RWPE2 (cell line): Measurements from ENCODE around the gene PPP1R1B.

ENCODE experiments used
- ATAC-seq: fragments of 200-7000 bp; cut with Tn5 transposase; 3 replicates; pipeline ENCODE4 v1.9.1; 2021; ENCODE audit warnings: low read depth
- DNase-seq: peaks from one replicate; pipeline ENCODE4 v3.0.0-alpha.2; 2020; ENCODE audit warnings: low spot score
- H3K27ac ChIP-seq: fragments of 450-650 bp; 2 replicates; pipeline ENCODE4 v1.5.1; 2017; ENCODE audit warnings: mild to moderate bottlenecking; ENCODE audit not compliant: poor library complexity, severe bottlenecking
- H3K27me3 ChIP-seq: fragments of 250-450 bp; sonication (Bioruptor Pico); 2 replicates; pipeline ENCODE4 v1.5.1; 2021; ENCODE audit warnings: mild to moderate bottlenecking, moderate library complexity; ENCODE audit not compliant: insufficient read depth, poor library complexity, severe bottlenecking
- H3K36me3 ChIP-seq: fragments of 250-450 bp; sonication (Bioruptor Pico); 2 replicates; pipeline ENCODE4 v1.5.1; 2020; ENCODE audit warnings: low read depth, mild to moderate bottlenecking, moderate library complexity
- H3K4me1 ChIP-seq: fragments of 250-450 bp; sonication (Bioruptor Pico); 2 replicates; pipeline ENCODE4 v1.5.1; 2021; ENCODE audit warnings: mild to moderate bottlenecking, moderate library complexity; ENCODE audit not compliant: insufficient read depth, poor library complexity, severe bottlenecking
- H3K4me3 ChIP-seq: fragments of 250-450 bp; sonication (Bioruptor Pico); 2 replicates; pipeline ENCODE4 v1.5.1; 2021; ENCODE audit warnings: mild to moderate bottlenecking, moderate library complexity; ENCODE audit not compliant: severe bottlenecking
- H3K9me3 ChIP-seq: fragments of 250-450 bp; sonication (Bioruptor Pico); 2 replicates; pipeline ENCODE4 v1.5.1; 2021; ENCODE audit warnings: mild to moderate bottlenecking, moderate library complexity; ENCODE audit not compliant: severe bottlenecking
- TF ChIP-seq, protein P1 (sequence below): fragments of 450-650 bp; IDR thresholded peaks from one replicate; pipeline ENCODE4 v1.5.1; 2017; ENCODE audit warnings: mild to moderate bottlenecking, moderate library complexity; ENCODE audit not compliant: poor library complexity, severe bottlenecking

The PPP1R1B gene

DNA sequence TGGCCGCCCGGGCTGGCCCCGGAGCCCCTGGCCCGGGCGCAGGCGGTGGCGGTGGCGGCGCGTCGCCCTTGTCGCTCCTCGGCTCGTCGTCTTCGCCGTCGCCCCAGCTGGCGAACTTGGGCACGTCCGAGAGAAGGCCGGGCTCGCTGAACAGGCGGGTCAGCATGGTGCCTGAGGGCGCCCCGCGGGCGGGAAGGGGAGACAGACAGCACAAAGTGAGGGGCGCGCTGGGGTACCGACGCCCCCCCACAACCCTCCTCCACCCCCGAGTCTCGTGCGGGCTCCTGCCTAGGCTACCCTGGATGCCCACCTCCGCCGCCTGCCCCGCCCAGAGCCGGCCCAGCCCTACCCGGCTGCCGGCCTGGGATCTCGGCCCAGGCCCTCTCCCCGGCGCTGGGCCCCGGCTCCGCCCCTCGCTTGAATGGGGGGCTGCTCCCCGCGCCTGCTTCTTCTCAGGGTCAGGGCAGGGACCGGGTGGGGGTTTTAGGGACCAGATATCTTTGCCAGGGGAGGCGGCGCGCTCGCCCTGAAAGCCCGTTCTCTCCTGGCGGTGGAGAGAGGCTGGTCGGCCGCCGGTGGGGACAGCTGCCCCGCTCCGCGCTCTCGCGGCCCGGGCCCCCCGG, 20.2 kb upstream of the PPP1R1B start:
- Histone ChIP-seq H3K27ac (no peak overlapping the region), H3K9me3 (no peaks in the 10 kb centered on the region), H3K27me3 (peaks cover 80% of the 10 kb centered on the region), H3K36me3 (no peaks in the 10 kb centered on the region), H3K4me1 (peaks cover 7% of the 10 kb centered on the region), H3K4me3 (peak overlapping the region; percentile 8)
- DNase-seq (no peak), ATAC-seq (peak; percentile 28; the same call in 1 of the 3 replicates)
- TF ChIP-seq, protein P1, sequence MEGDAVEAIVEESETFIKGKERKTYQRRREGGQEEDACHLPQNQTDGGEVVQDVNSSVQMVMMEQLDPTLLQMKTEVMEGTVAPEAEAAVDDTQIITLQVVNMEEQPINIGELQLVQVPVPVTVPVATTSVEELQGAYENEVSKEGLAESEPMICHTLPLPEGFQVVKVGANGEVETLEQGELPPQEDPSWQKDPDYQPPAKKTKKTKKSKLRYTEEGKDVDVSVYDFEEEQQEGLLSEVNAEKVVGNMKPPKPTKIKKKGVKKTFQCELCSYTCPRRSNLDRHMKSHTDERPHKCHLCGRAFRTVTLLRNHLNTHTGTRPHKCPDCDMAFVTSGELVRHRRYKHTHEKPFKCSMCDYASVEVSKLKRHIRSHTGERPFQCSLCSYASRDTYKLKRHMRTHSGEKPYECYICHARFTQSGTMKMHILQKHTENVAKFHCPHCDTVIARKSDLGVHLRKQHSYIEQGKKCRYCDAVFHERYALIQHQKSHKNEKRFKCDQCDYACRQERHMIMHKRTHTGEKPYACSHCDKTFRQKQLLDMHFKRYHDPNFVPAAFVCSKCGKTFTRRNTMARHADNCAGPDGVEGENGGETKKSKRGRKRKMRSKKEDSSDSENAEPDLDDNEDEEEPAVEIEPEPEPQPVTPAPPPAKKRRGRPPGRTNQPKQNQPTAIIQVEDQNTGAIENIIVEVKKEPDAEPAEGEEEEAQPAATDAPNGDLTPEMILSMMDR: no peak

DNA sequence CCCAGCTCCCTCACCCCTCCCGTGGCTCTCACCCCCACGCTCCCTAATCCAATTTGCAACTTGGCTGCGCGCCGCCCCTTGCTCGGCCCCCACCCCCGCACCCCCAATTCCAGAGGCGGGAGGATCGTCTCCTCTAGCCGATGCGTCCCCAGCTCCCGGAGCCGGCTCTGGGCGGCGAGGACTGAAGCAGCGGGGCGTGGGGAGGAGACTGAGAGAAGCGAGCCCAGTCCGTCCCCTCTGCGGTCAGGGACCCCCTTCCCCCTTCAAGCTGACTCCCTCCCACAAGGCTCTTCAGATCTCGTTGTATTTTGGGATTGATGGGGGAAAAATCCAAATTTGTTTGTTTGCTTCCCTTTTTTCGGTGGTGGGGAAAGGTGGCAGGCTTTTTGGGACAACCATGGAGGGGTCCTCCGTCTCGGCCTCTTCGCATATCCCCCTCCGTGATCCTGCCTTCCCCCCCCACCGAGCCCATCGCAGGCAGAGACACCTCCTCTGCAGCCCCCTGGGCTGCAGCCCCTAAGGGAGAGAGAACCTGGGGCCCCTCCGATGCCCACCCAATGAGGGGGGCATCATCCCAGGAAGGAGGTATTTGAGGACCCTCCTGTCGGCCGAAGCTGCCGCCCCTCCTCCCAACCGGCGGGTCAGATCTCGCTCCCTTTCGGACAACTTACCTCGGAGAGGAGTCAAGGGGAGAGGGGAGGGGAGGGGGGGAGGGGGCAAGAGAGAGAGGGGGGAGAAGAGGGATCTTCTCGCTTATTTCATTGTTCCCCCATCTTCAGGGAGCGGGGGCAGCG, 19.5 kb upstream of the PPP1R1B start:
- Histone ChIP-seq H3K9me3 (no peaks in the 10 kb centered on the region), H3K27ac (no peak overlapping the region), H3K4me3 (no peak overlapping the region), H3K4me1 (peaks cover 7% of the 10 kb centered on the region), H3K36me3 (no peaks in the 10 kb centered on the region), H3K27me3 (peaks cover 73% of the 10 kb centered on the region)
- TF ChIP-seq, protein P1: no peak
- ATAC-seq (no peak), DNase-seq (no peak)

DNA sequence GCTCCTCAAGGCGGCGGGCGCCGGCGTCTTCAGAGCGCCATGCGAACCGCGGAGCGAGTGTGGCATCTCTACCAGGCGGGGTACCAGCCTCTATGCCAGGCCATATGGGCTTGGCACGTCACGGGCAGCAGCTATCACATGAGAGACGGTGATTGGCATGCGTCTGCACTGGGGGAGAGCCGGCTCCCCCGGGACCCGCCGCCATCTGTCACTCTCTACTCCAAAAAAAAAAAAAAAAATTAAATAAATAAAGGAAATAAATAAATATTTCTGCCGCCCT, 19.0 kb upstream of the PPP1R1B start, which contains the start of gene NEUROD2:
Gene NEUROD2 (minus strand): TSS at position 70 of the 280 bp plus-strand sequence. CDS start 1,321 bp downstream, outside the sequence.
- ATAC-seq: no peak
- no peaks in the 10 kb centered on the region for H3K36me3 ChIP-seq
- TF ChIP-seq, protein P1: no peak
- H3K4me1 ChIP-seq: peaks cover 7% of the 10 kb centered on the region
- peak within 1 kb of the TSS; percentile 8 for H3K4me3 ChIP-seq
- H3K27ac ChIP-seq: no peak within 1 kb of the TSS
- no peaks in the 10 kb centered on the region for H3K9me3 ChIP-seq
- peaks cover 67% of the 10 kb centered on the region for H3K27me3 ChIP-seq
- DNase-seq: no peak

DNA sequence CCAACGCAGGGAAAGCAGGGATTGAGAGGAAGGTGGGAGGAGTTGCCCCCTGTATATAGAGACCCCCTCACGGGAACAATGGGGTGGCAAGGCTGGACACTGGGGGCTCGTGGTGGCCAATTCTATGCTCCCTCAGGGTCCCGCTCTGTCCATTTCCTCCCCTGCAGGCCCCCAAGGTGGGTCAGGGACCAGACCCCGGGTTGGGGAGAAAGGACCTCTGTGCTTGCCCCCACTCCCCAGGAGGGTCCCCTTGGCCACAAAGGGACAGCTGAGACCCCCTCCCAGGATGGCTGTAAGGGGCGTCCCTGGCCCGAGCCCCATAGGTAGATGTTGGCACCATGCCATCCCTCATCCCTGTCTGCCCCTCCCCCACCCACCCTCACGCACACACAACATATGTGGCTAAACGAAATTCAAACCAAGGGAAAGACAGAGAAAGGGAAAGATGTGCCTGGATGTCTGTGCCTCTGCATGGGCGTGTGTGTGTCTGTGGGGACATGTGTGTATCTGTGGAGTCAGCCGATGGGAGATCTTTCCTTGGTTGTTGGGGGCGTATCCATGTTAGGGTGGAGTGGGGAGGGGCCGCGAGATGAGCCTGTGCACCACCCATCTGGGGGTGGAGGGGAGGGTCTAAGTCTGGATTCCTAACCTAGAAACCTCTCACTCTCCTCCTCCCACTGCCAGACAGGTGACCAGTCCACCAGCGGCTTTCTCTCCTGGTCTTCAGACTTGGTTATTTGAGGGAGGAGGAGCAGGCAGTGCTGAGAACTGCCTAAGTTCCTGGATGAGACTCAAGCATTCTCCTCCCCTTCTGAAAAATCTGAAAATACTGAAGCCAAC, 18.4 kb upstream of the PPP1R1B start:
- TF ChIP-seq, protein P1: no peak
- Histone ChIP-seq H3K27ac (no peak overlapping the region), H3K4me3 (no peak overlapping the region), H3K36me3 (no peaks in the 10 kb centered on the region), H3K9me3 (no peaks in the 10 kb centered on the region), H3K27me3 (peaks cover 62% of the 10 kb centered on the region), H3K4me1 (peaks cover 3% of the 10 kb centered on the region)
- DNase-seq (no peak), ATAC-seq (no peak)
